HEK293 (cell line): ENCODE measurements around the gene PFDN6.

Source experiments
- CTCF ChIA-PET: fragments of 350-600 bp; formaldehyde crosslinking; extraction: SDS; loops from one replicate; lab custom pipeline; 2021; ENCODE audit warnings: antibody characterized with exemption; lab: Yijun Ruan, JAX
- POLR2A ChIA-PET: fragments of 300-600 bp; formaldehyde crosslinking; extraction: SDS; loops from one replicate; lab custom pipeline; 2020; ENCODE audit warnings: antibody characterized with exemption, inconsistent platforms; lab: Yijun Ruan, JAX
- H3K27ac ChIP-seq: fragments of 200-500 bp; sonication (Bioruptor generic); 2 replicates; pipeline ENCODE4 v1.5.1; 2014; ENCODE audit warnings: low read depth, low read length, control low read depth, inconsistent platforms; ENCODE audit errors: extremely low read depth
- H3K36me3 ChIP-seq, 2 experiments: fragments of 200-500 bp in 1 of 2; sonication (Bioruptor generic) in 1 of 2; 1 replicate in 1 of 2; 2 replicates in 1 of 2; pipeline ENCODE4 v1.5.1; 2014 to 2017; ENCODE audit warnings: inconsistent platforms in 2 of 2, low read length in 2 of 2; ENCODE audit not compliant: control insufficient read depth in 2 of 2, insufficient read depth in 1 of 2
- H3K4me1 ChIP-seq: fragments of 200-500 bp; sonication (Bioruptor generic); 2 replicates; pipeline ENCODE4 v1.5.1; 2014; ENCODE audit warnings: mild to moderate bottlenecking, low read length, inconsistent platforms; ENCODE audit not compliant: control insufficient read depth, insufficient read depth
- H3K4me3 ChIP-seq: 2 replicates; pipeline ENCODE4 v1.5.1; 2011; ENCODE audit warnings: low read depth, mild to moderate bottlenecking, control low read depth, low read length, moderate library complexity
- H3K9me3 ChIP-seq: fragments of 200-500 bp; sonication (Bioruptor generic); 2 replicates; pipeline ENCODE4 v1.5.1; 2014; ENCODE audit warnings: low read depth, low read length, inconsistent platforms; ENCODE audit not compliant: control insufficient read depth, insufficient read depth
- EGR2 ChIP-seq: fragments of 450-650 bp; formaldehyde crosslinking; IDR thresholded peaks from 2 replicates; pipeline ENCODE4 v1.5.1; 2016; ENCODE audit warnings: low read depth, missing biosample characterization, missing genetic modification characterization
- GLIS2 ChIP-seq: fragments of 450-650 bp; formaldehyde crosslinking; IDR thresholded peaks from 2 replicates; pipeline ENCODE4 v1.5.1; 2016; ENCODE audit warnings: missing biosample characterization, missing genetic modification characterization
- KLF9 ChIP-seq: fragments of 450-650 bp; formaldehyde crosslinking; IDR thresholded peaks from 2 replicates; pipeline ENCODE4 v1.5.1; 2016; ENCODE audit warnings: missing biosample characterization, missing genetic modification characterization, low read depth
- MEIS1 ChIP-seq: sonication (generic); formaldehyde crosslinking; IDR thresholded peaks from 2 replicates; pipeline ENCODE4 v1.8.1; 2022; ENCODE audit warnings: missing genetic modification reagents, mild to moderate bottlenecking, borderline replicate concordance
- YY1 ChIP-seq: fragments of 450-650 bp; formaldehyde crosslinking; IDR thresholded peaks from 2 replicates; pipeline ENCODE4 v1.5.1; 2018; ENCODE audit warnings: missing biosample characterization, missing genetic modification characterization
- ZNF138 ChIP-seq: fragments of 450-650 bp; formaldehyde crosslinking; IDR thresholded peaks from 2 replicates; pipeline ENCODE4 v1.5.1; 2016; ENCODE audit warnings: missing biosample characterization, missing genetic modification characterization, borderline replicate concordance
- ZNF140 ChIP-seq: fragments of 450-650 bp; formaldehyde crosslinking; IDR thresholded peaks from 2 replicates; pipeline ENCODE4 v1.5.1; 2016; ENCODE audit warnings: missing biosample characterization, missing genetic modification characterization
- ZNF146 ChIP-seq: fragments of 450-650 bp; formaldehyde crosslinking; IDR thresholded peaks from 2 replicates; pipeline ENCODE4 v1.5.1; 2016; ENCODE audit warnings: missing biosample characterization, missing genetic modification characterization
- ZNF174 ChIP-seq: fragments of 450-650 bp; formaldehyde crosslinking; IDR thresholded peaks from 2 replicates; pipeline ENCODE4 v1.5.0; 2017; ENCODE audit warnings: missing biosample characterization, mild to moderate bottlenecking, missing genetic modification characterization
- ZNF175 ChIP-seq: fragments of 450-650 bp; formaldehyde crosslinking; IDR thresholded peaks from 2 replicates; pipeline ENCODE4 v1.5.1; 2016; ENCODE audit warnings: missing biosample characterization, missing genetic modification characterization
- ZNF202 ChIP-seq: fragments of 450-650 bp; formaldehyde crosslinking; IDR thresholded peaks from 2 replicates; pipeline ENCODE4 v1.5.1; 2016; ENCODE audit warnings: missing biosample characterization, missing genetic modification characterization, borderline replicate concordance
- ZNF274 ChIP-seq, 2 experiments: fragments of 200-500 bp in 1 of 2; fragments of 450-650 bp in 1 of 2; sonication (Bioruptor generic) in 1 of 2; formaldehyde crosslinking in 1 of 2; IDR thresholded peaks; 2 replicates each; pipeline versions ENCODE4 v1.5.1 to v1.6.1; 2014 to 2016; ENCODE audit warnings: borderline replicate concordance in 1 of 2, inconsistent platforms in 1 of 2, low read length in 1 of 2, missing biosample characterization in 1 of 2, missing genetic modification characterization in 1 of 2
- ZNF311 ChIP-seq: fragments of 450-650 bp; formaldehyde crosslinking; IDR thresholded peaks from 2 replicates; pipeline ENCODE4 v1.5.1; 2017; ENCODE audit warnings: missing biosample characterization, missing genetic modification characterization, borderline replicate concordance
- ZNF350 ChIP-seq: fragments of 450-650 bp; formaldehyde crosslinking; IDR thresholded peaks from 2 replicates; pipeline ENCODE4 v1.5.0; 2017; ENCODE audit warnings: missing biosample characterization, mild to moderate bottlenecking, missing genetic modification characterization
- ZNF423 ChIP-seq: fragments of 450-650 bp; formaldehyde crosslinking; IDR thresholded peaks from 2 replicates; pipeline ENCODE4 v1.5.1; 2016; ENCODE audit warnings: missing biosample characterization, missing genetic modification characterization
- ZNF473 ChIP-seq: fragments of 450-650 bp; formaldehyde crosslinking; IDR thresholded peaks from 2 replicates; pipeline ENCODE4 v1.5.1; 2017; ENCODE audit warnings: missing biosample characterization, missing genetic modification characterization
- ZNF521 ChIP-seq: fragments of 450-650 bp; formaldehyde crosslinking; IDR thresholded peaks from 2 replicates; pipeline ENCODE4 v1.5.1; 2017; ENCODE audit warnings: missing biosample characterization, mild to moderate bottlenecking, missing genetic modification characterization
- ZNF571 ChIP-seq: fragments of 450-650 bp; formaldehyde crosslinking; IDR thresholded peaks from 2 replicates; pipeline ENCODE4 v1.5.0; 2017; ENCODE audit warnings: missing biosample characterization, missing genetic modification characterization
- ZNF624 ChIP-seq: fragments of 450-650 bp; formaldehyde crosslinking; IDR thresholded peaks from 2 replicates; pipeline ENCODE4 v1.5.1; 2017; ENCODE audit warnings: missing biosample characterization, missing genetic modification characterization
- ZNF843 ChIP-seq: fragments of 450-650 bp; formaldehyde crosslinking; IDR thresholded peaks from 2 replicates; pipeline ENCODE4 v1.5.1; 2016; ENCODE audit warnings: missing biosample characterization, missing genetic modification characterization
- TF ChIP-seq, protein P1 (sequence below): fragments of 450-650 bp; formaldehyde crosslinking; IDR thresholded peaks from 2 replicates; pipeline ENCODE4 v1.5.1; 2016; ENCODE audit warnings: missing biosample characterization, missing genetic modification characterization
- TF ChIP-seq, protein P2 (sequence below): fragments of 450-650 bp; formaldehyde crosslinking; IDR thresholded peaks from 2 replicates; pipeline ENCODE4 v1.5.1; 2017; ENCODE audit warnings: missing biosample characterization, missing genetic modification characterization
- TF ChIP-seq, protein P3 (sequence below): fragments of 450-650 bp; formaldehyde crosslinking; IDR thresholded peaks from 2 replicates; pipeline ENCODE4 v1.5.1; 2016; ENCODE audit warnings: missing biosample characterization, missing genetic modification characterization

The PFDN6 gene

DNA sequence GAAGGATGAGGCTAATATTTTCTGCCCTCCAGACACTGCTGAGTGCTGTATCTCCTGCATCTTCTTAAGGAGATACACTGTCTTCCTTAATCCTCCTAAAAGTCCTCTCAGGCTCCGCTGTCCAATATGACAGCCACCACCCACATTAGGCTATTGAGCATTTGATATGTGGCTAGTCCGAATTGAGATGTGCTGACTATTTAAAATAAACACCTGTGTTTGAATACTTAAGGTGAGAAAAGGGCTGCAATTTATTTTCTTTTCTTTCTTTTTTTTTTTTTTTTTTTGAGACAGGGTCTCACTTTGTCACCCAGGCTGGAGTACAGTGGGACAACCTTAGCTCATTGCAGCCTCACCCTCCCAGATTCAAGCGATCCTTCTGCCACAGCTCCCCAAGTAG, 12.5 kb downstream of the PFDN6 start:
- no peaks in the 10 kb centered on the region for H3K4me1 ChIP-seq
- CTCF ChIA-PET, result interaction anchor here (0.5 to 2.5 kb wide), 5 partner anchors 9 to 25 kb away, joined by 3 to 11 read pairs (median 5); partner anchors contain the start of gene B3GALT4
- H3K9me3 ChIP-seq, result no peaks in the 10 kb centered on the region
- H3K27ac ChIP-seq, result no peak overlapping the region
- no peak overlapping the region for H3K4me3 ChIP-seq
- POLR2A ChIA-PET, result interaction anchor here (0.6 to 2.4 kb wide), 6 partner anchors 11 to 108 kb away, joined by 3 to 30 read pairs (median 8); partner anchors contain the start of genes B3GALT4, PFDN6, TAPBP and WDR46
- TF ChIP-seq ZNF423 (no peak), MEIS1 (no peak), ZNF175 (no peak), ZNF843 (tag by site-specific recombination) (no peak), YY1 (tag by site-specific recombination) (no peak)
- peaks cover 7 to 11% of the 10 kb centered on the region in 2 experiments; a peak in 2 of 3 replicates for H3K36me3 ChIP-seq

DNA sequence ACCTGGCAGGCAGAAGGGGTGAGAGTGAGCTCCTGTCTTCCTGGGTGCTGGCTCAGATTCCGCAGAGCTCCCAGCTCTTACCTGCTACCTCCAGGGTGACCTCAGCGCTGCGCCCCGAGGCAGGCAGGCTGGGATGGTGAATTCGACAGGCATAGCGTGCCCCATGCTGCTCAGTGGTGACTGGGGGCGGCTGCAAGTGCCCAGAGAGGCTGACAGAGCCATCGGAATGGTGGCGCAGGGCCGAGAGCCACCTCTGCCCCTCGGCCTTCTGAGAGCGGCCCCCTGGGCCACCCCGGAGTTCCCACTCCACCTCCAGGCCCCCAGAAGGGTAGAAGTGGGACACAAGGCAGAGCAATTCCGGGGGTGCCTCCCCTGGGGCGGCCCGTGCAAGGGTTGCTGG, 14.8 kb downstream of the PFDN6 start:
- no peak overlapping the region for H3K4me3 ChIP-seq
- TF ChIP-seq ZNF843 (tag by site-specific recombination), result no peak
- no peak for TF ChIP-seq ZNF350 (tag by site-specific recombination)
- TF ChIP-seq, protein P1, sequence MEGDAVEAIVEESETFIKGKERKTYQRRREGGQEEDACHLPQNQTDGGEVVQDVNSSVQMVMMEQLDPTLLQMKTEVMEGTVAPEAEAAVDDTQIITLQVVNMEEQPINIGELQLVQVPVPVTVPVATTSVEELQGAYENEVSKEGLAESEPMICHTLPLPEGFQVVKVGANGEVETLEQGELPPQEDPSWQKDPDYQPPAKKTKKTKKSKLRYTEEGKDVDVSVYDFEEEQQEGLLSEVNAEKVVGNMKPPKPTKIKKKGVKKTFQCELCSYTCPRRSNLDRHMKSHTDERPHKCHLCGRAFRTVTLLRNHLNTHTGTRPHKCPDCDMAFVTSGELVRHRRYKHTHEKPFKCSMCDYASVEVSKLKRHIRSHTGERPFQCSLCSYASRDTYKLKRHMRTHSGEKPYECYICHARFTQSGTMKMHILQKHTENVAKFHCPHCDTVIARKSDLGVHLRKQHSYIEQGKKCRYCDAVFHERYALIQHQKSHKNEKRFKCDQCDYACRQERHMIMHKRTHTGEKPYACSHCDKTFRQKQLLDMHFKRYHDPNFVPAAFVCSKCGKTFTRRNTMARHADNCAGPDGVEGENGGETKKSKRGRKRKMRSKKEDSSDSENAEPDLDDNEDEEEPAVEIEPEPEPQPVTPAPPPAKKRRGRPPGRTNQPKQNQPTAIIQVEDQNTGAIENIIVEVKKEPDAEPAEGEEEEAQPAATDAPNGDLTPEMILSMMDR (tag by site-specific recombination), result no peak
- TF ChIP-seq KLF9 (tag by site-specific recombination), result no peak
- TF ChIP-seq, protein P2, sequence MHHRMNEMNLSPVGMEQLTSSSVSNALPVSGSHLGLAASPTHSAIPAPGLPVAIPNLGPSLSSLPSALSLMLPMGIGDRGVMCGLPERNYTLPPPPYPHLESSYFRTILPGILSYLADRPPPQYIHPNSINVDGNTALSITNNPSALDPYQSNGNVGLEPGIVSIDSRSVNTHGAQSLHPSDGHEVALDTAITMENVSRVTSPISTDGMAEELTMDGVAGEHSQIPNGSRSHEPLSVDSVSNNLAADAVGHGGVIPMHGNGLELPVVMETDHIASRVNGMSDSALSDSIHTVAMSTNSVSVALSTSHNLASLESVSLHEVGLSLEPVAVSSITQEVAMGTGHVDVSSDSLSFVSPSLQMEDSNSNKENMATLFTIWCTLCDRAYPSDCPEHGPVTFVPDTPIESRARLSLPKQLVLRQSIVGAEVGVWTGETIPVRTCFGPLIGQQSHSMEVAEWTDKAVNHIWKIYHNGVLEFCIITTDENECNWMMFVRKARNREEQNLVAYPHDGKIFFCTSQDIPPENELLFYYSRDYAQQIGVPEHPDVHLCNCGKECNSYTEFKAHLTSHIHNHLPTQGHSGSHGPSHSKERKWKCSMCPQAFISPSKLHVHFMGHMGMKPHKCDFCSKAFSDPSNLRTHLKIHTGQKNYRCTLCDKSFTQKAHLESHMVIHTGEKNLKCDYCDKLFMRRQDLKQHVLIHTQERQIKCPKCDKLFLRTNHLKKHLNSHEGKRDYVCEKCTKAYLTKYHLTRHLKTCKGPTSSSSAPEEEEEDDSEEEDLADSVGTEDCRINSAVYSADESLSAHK (tag by site-specific recombination), result no peak
- TF ChIP-seq GLIS2 (tag by site-specific recombination), result 0 out of 2 replicates have a peak, but pooled peaks have one; percentile 27
- peaks cover 7 to 11% of the 10 kb centered on the region in 2 experiments; a peak in 2 of 3 replicates for H3K36me3 ChIP-seq
- no peaks in the 10 kb centered on the region for H3K4me1 ChIP-seq
- H3K9me3 ChIP-seq, result no peaks in the 10 kb centered on the region
- CTCF ChIA-PET, result interaction anchor here (0.6 kb wide), 2 partner anchors 87 to 330 kb away, joined by 3 read pairs; no protein-coding TSS in a partner anchor
- H3K27ac ChIP-seq, result 0 out of 2 replicates have a peak overlapping the region, but pooled peaks have one; percentile 24
- POLR2A ChIA-PET, result interaction anchor here (0.7 to 0.8 kb wide), 3 partner anchors 8 to 32 kb away, joined by 3 to 5 read pairs (median 3); partner anchors contain the start of genes RPS18 and VPS52

DNA sequence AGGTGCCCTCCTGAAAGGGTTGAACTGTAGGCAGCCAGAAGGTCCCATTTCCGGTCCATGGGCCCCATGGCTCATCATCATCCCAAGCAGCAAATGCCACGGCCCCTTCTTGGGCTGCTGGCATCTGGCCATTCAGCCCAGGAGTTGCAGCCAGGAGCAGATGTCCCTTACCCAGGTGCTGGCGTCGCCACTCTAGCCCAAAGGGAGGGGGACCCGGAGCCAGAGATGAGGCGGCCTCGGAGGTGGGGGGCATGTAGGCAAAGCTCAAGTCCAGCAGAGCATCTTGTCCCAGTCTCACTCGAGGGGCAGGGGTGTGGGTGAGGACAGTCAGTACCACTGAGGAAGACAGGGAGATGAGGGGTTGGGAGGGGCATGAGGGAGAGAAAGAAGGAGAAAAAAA, 15.7 kb downstream of the PFDN6 start:
- ChIA-PET CTCF (interaction anchor here (0.6 kb wide), 1 partner anchor 119 kb away, joined by 5 read pairs; no protein-coding TSS in a partner anchor), POLR2A (no interaction called here)
- Histone ChIP-seq H3K27ac (no peak overlapping the region), H3K36me3 (peaks cover 7 to 11% of the 10 kb centered on the region in 2 experiments; a peak in 2 of 3 replicates), H3K9me3 (no peaks in the 10 kb centered on the region), H3K4me3 (no peak overlapping the region), H3K4me1 (no peaks in the 10 kb centered on the region)
- TF ChIP-seq ZNF146 (tag by site-specific recombination) (no peak), ZNF140 (tag by site-specific recombination) (no peak), ZNF311 (tag by site-specific recombination) (no peak), ZNF202 (tag by site-specific recombination) (no peak), ZNF138 (tag by site-specific recombination) (no peak), ZNF174 (tag by site-specific recombination) (no peak), ZNF274 (IDR thresholded peaks at IDR 0.05; ENCODE audit: low read length) (no peak), ZNF274 (tag by site-specific recombination; IDR thresholded peaks at IDR 0.05; ENCODE audit: borderline replicate concordance) (no peak), ZNF521 (tag by site-specific recombination) (no peak), ZNF571 (no peak), EGR2 (tag by site-specific recombination) (no peak), ZNF473 (no peak), ZNF624 (tag by site-specific recombination) (no peak)
- TF ChIP-seq, protein P3, sequence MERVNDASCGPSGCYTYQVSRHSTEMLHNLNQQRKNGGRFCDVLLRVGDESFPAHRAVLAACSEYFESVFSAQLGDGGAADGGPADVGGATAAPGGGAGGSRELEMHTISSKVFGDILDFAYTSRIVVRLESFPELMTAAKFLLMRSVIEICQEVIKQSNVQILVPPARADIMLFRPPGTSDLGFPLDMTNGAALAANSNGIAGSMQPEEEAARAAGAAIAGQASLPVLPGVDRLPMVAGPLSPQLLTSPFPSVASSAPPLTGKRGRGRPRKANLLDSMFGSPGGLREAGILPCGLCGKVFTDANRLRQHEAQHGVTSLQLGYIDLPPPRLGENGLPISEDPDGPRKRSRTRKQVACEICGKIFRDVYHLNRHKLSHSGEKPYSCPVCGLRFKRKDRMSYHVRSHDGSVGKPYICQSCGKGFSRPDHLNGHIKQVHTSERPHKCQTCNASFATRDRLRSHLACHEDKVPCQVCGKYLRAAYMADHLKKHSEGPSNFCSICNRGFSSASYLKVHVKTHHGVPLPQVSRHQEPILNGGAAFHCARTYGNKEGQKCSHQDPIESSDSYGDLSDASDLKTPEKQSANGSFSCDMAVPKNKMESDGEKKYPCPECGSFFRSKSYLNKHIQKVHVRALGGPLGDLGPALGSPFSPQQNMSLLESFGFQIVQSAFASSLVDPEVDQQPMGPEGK, result no peak
